ENCODE data around the gene MEGF6. TPM values are rescaled to one million over a fixed set of nuclear protein-coding genes. Genes with fewer than 3 reads are reported as not detected.

Gene MEGF6
- total RNA-seq: 0.77 and 2.5 TPM in 2 replicates

GRCh38 chr1:3611170-3612019, at the start of gene MEGF6:
MEGF6 (minus strand) TSS chr1:3611508; CDS start chr1:3611268, 240 bp downstream.

GRCh38 chr1:3651930-3652547, 40.7 kb upstream of the MEGF6 start, which contains the start of gene TP73:
TP73 (plus strand) TSS chr1:3652516; CDS start chr1:3682366, 29,850 bp downstream.

GRCh38 chr1:3649342-3650247, 38.3 kb upstream of the MEGF6 start, which contains the start of gene WRAP73:
WRAP73 (minus strand) TSS chr1:3650103; CDS start chr1:3649999, 104 bp downstream.

GRCh38 chr1:3624200-3625136, 13.2 kb upstream of the MEGF6 start, which contains the start of gene TPRG1L:
TPRG1L (plus strand) TSS chr1:3625015; CDS start chr1:3625073, 58 bp downstream.

GRCh38 chr1:3453891-3454810, 157.2 kb downstream of the MEGF6 start, which contains the start of gene ARHGEF16:
ARHGEF16 (plus strand) TSS chr1:3454665; CDS start chr1:3463085, 8,420 bp downstream.

Other genes with a start within 250 kb of the MEGF6 start
- gene ARHGEF16, start 156.8 kb downstream of the MEGF6 start, total RNA-seq: 0.11 TPM in 1 of 2 replicates, not detected in the other
- 23.8 and 24.7 TPM in 2 replicates for gene TPRG1L, start 13.5 kb upstream of the MEGF6 start, total RNA-seq
- 19.9 and 20.1 TPM in 2 replicates for gene WRAP73, start 38.6 kb upstream of the MEGF6 start, total RNA-seq
- under 0.01 and 0.12 TPM in 2 replicates for gene TP73, start 41.0 kb upstream of the MEGF6 start, total RNA-seq
- not detected in 2 replicates for gene CCDC27, start 140.9 kb upstream of the MEGF6 start, total RNA-seq
- gene SMIM1, start 161.2 kb upstream of the MEGF6 start, total RNA-seq: 0.55 and 2.5 TPM in 2 replicates
- gene LRRC47, start 185.0 kb upstream of the MEGF6 start, total RNA-seq: 36.9 and 39.9 TPM in 2 replicates
- 21.2 and 29.6 TPM in 2 replicates for gene CEP104, start 245.7 kb upstream of the MEGF6 start, total RNA-seq
- 10.5 and 14.1 TPM in 2 replicates for gene DFFB, start 246.0 kb upstream of the MEGF6 start, total RNA-seq